K562 (cell line): ENCODE data around the gene TMEM229B.

ENCODE experiments used
- CC2D1A ChIP-seq: fragments of 450-650 bp; IDR thresholded peaks from 2 replicates; pipeline ENCODE4 v1.6.1; 2017; ENCODE audit warnings: mild to moderate bottlenecking
- JUN ChIP-seq, 2 experiments: sonication (generic) in 1 of 2; formaldehyde crosslinking in 1 of 2; IDR thresholded peaks; 2 replicates each; pipeline versions ENCODE4 v1.6.1 to v1.8.0; 2012 to 2022; ENCODE audit warnings: borderline replicate concordance in 2 of 2, mild to moderate bottlenecking in 2 of 2, improper control_type of control experiment in 1 of 2, low read depth in 1 of 2, low read length in 1 of 2, missing genetic modification reagents in 1 of 2

DNA sequence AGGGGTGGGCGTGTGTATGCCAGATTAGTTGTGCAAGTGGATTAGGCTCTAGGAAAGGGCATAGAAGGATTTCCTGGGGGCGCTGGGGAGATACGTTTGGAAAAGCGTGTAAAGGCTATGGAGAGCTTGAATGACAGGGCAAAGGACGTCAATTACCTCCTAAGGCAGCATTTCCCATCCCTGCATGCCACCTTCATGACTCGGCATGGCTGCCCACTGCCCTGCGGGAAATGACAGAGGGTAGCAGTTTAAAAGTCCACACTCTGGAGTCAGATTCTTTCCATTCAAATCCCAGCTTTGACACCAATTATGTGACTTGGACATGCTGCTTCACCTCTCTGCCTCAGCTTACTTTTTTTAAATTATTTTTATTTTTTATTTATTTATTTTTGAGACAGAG lies 14.8 kb upstream of the TMEM229B start:
- TF ChIP-seq CC2D1A, result no peak
- TF ChIP-seq JUN (IDR thresholded peaks at IDR 0.05; ENCODE audit: borderline replicate concordance, low read depth, low read length), result no peak
- TF ChIP-seq JUN (CRISPR knock-in tag; IDR thresholded peaks at IDR 0.05; ENCODE audit: borderline replicate concordance), result no peak
